ENCODE results near the gene ST3GAL3.

GRCh38 chr1:43963890-43964289, 256.6 kb downstream of the ST3GAL3 start:
- TF ChIP-seq ZNF274 (IDR thresholded peaks at IDR 0.05; ENCODE audit: low read length) = no peak
- TF ChIP-seq ZNF274 (tag by site-specific recombination; IDR thresholded peaks at IDR 0.05; ENCODE audit: borderline replicate concordance) = no peak
- TF ChIP-seq KLF10 (tag by site-specific recombination; IDR thresholded peaks at IDR 0.05) = no peak
- no peak for TF ChIP-seq CTCF (tag by site-specific recombination; IDR thresholded peaks at IDR 0.05)
- no peak for TF ChIP-seq ZNF501 (tag by site-specific recombination; IDR thresholded peaks at IDR 0.05)
- no peak for TF ChIP-seq ZNF24 (tag by site-specific recombination; IDR thresholded peaks at IDR 0.05)
- no peak for TF ChIP-seq ZNF777 (tag by site-specific recombination; IDR thresholded peaks at IDR 0.05; ENCODE audit: borderline replicate concordance)
- TF ChIP-seq GLI2 (tag by site-specific recombination; IDR thresholded peaks at IDR 0.05; ENCODE audit: borderline replicate concordance, low read depth) = no peak
- TF ChIP-seq ZNF248 (tag by site-specific recombination; IDR thresholded peaks at IDR 0.05) = no peak
